GM10266 (cell line): ENCODE data around the gene IFT80.

Experiments
- DNase-seq: peaks from one replicate; pipeline ENCODE4 v3.0.0; 2012; ENCODE audit errors: extremely low spot score
- CTCF ChIP-seq: IDR thresholded peaks from 2 replicates; pipeline ENCODE4 v1.5.1; 2012; ENCODE audit warnings: mild to moderate bottlenecking, low read depth; ENCODE audit not compliant: control insufficient read depth, insufficient read depth; ENCODE audit errors: missing control alignments

The IFT80 gene

GRCh38 chr3:160218136-160218535 lies 180.9 kb downstream of the IFT80 start:
- no peak for TF ChIP-seq CTCF
- DNase-seq, result no peak

GRCh38 chr3:160217675-160218074 lies 181.3 kb downstream of the IFT80 start:
- no peak for DNase-seq
- no peak for TF ChIP-seq CTCF

- no peak for DNase-seq
- no peak for TF ChIP-seq CTCF
Measured at GRCh38 chr3:160213191-160213590, 185.8 kb downstream of the IFT80 start.

GRCh38 chr3:160210799-160211221 lies 188.2 kb downstream of the IFT80 start:
- DNase-seq, result peak; percentile 24

GRCh38 chr3:160210341-160210740 lies 188.7 kb downstream of the IFT80 start:
- no peak for TF ChIP-seq CTCF
- DNase-seq, result no peak

More at GRCh38 chr3:160210799-160211221, 188.2 kb downstream of the IFT80 start:
- peak; percentile 6 for TF ChIP-seq CTCF
